ENCODE measurements around the gene HKDC1. TPM values are rescaled to one million over a fixed set of nuclear protein-coding genes. Genes with fewer than 3 reads are reported as not detected.

The HKDC1 gene
- total RNA-seq, 1 donor from 2014 or later = not detected

- no peak for DNase-seq (ENCODE audit: low read depth in 2 of 2)
These were observed 3.5 kb upstream of the HKDC1 start for GRCh38 chr10:69216577-69217118.

GRCh38 chr10:69217119-69217754, 2.9 kb upstream of the HKDC1 start:
- DNase-seq (ENCODE audit: low read depth in 2 of 2) = peak; percentile 39 to 86

- DNase-seq (ENCODE audit: low read depth in 2 of 2) = no peak
These were observed 1.3 kb upstream of the HKDC1 start for GRCh38 chr10:69218831-69219230.

GRCh38 chr10:69220507-69220906, 375 bp downstream of the HKDC1 start:
- DNase-seq (ENCODE audit: low read depth in 2 of 2) = no peak

GRCh38 chr10:69222157-69223027, 2.3 kb downstream of the HKDC1 start:
- DNase-seq (ENCODE audit: low read depth in 2 of 2) = peak; percentile 71 to 75

- DNase-seq (ENCODE audit: low read depth in 2 of 2) = no peak
These were observed 2.9 kb downstream of the HKDC1 start for GRCh38 chr10:69223028-69223342.

GRCh38 chr10:69224862-69225657, 4.9 kb downstream of the HKDC1 start:
- peak; percentile 30 to 81 for DNase-seq (ENCODE audit: low read depth in 2 of 2)

- no peak for DNase-seq (ENCODE audit: low read depth in 2 of 2)
These were observed 5.5 kb downstream of the HKDC1 start for GRCh38 chr10:69225681-69226080.

- no peak for DNase-seq (ENCODE audit: low read depth in 2 of 2)
These were observed 6.9 kb downstream of the HKDC1 start for GRCh38 chr10:69226919-69227450.

- DNase-seq (ENCODE audit: low read depth in 2 of 2) = no peak
These were observed 8.0 kb downstream of the HKDC1 start for GRCh38 chr10:69228151-69228550.

- DNase-seq (ENCODE audit: low read depth in 2 of 2) = no peak
These were observed 9.4 kb downstream of the HKDC1 start for GRCh38 chr10:69229616-69229916.

- no peak for DNase-seq (ENCODE audit: low read depth in 2 of 2)
These were observed 10.0 kb downstream of the HKDC1 start for GRCh38 chr10:69230128-69230527.

- DNase-seq (ENCODE audit: low read depth in 2 of 2) = peak in 1 of 2 donors; percentile 73
These were observed 12.1 kb downstream of the HKDC1 start for GRCh38 chr10:69232252-69232651.

- DNase-seq (ENCODE audit: low read depth in 2 of 2) = no peak
These were observed 12.8 kb downstream of the HKDC1 start for GRCh38 chr10:69232736-69233480.

GRCh38 chr10:69234447-69234846, 14.3 kb downstream of the HKDC1 start:
- no peak for DNase-seq (ENCODE audit: low read depth in 2 of 2)

- peak; percentile 75 to 83 for DNase-seq (ENCODE audit: low read depth in 2 of 2)
These were observed 17.5 kb downstream of the HKDC1 start for GRCh38 chr10:69237528-69238159.

- no peak for DNase-seq (ENCODE audit: low read depth in 2 of 2)
These were observed 19.0 kb downstream of the HKDC1 start for GRCh38 chr10:69239136-69239535.

GRCh38 chr10:69239816-69240434, 19.8 kb downstream of the HKDC1 start:
- DNase-seq (ENCODE audit: low read depth in 2 of 2) = peak in 1 of 2 donors; percentile 15

- DNase-seq (ENCODE audit: low read depth in 2 of 2) = no peak
These were observed 20.3 kb downstream of the HKDC1 start for GRCh38 chr10:69240455-69240854.

- peak in 1 of 2 donors; percentile 15 for DNase-seq (ENCODE audit: low read depth in 2 of 2)
These were observed 21.4 kb downstream of the HKDC1 start for GRCh38 chr10:69241575-69241974.
